ACC112 (cell line): ENCODE measurements around the gene ARHGAP15.

Experiments
- H2AFZ ChIP-seq: fragments of 200-600 bp; sonication (generic); one replicate; pipeline ENCODE4 v1.6.0; 2017; ENCODE audit warnings: antibody characterized with exemption, low read length; ENCODE audit not compliant: unreplicated experiment
- H3K27ac ChIP-seq: fragments of 200-600 bp; sonication (generic); 2 replicates; pipeline ENCODE4 v1.5.1; 2014; ENCODE audit warnings: low read depth, mild to moderate bottlenecking, antibody characterized with exemption, low read length, moderate library complexity
- H3K27me3 ChIP-seq: fragments of 200-600 bp; sonication (generic); 2 replicates; pipeline ENCODE4 v1.6.1; 2014; ENCODE audit warnings: mild to moderate bottlenecking, antibody characterized with exemption, low read length, moderate library complexity, mixed read lengths; ENCODE audit not compliant: insufficient read depth
- H3K36me3 ChIP-seq: fragments of 200-600 bp; sonication (generic); 2 replicates; pipeline ENCODE4 v1.6.1; 2016; ENCODE audit warnings: mild to moderate bottlenecking, antibody characterized with exemption, low read length, moderate library complexity, mixed read lengths; ENCODE audit not compliant: insufficient read depth
- H3K4me1 ChIP-seq: fragments of 200-600 bp; sonication (generic); one replicate; pipeline ENCODE4 v1.6.1; 2016; ENCODE audit warnings: low read length, mixed read lengths; ENCODE audit not compliant: insufficient read depth, unreplicated experiment, control insufficient read depth
- H3K4me3 ChIP-seq: fragments of 200-600 bp; sonication (generic); 2 replicates; pipeline ENCODE4 v1.5.1; 2014; ENCODE audit warnings: mild to moderate bottlenecking, low read depth, low read length
- H3K79me2 ChIP-seq: fragments of 200-600 bp; sonication (generic); one replicate; pipeline ENCODE4 v1.6.0; 2016; ENCODE audit warnings: low read length; ENCODE audit not compliant: control insufficient read depth, unreplicated experiment, insufficient read depth

Gene ARHGAP15

GRCh38 chr2:143223556-143223955, 94.3 kb downstream of the ARHGAP15 start:
- H2AFZ ChIP-seq = no peak overlapping the region
- H3K27me3 ChIP-seq = no peaks in the 10 kb centered on the region
- H3K79me2 ChIP-seq = no peaks in the 10 kb centered on the region
- no peaks in the 10 kb centered on the region for H3K4me1 ChIP-seq
- no peak overlapping the region for H3K27ac ChIP-seq
- H3K4me3 ChIP-seq = no peak overlapping the region
- no peaks in the 10 kb centered on the region for H3K36me3 ChIP-seq

- no peaks in the 10 kb centered on the region for H3K36me3 ChIP-seq
These were observed 96.7 kb downstream of the ARHGAP15 start for GRCh38 chr2:143225931-143226330.

GRCh38 chr2:143226714-143227541, 97.7 kb downstream of the ARHGAP15 start:
- Histone ChIP-seq H3K27ac (no peak overlapping the region), H3K4me1 (no peaks in the 10 kb centered on the region), H3K79me2 (no peaks in the 10 kb centered on the region), H2AFZ (no peak overlapping the region), H3K4me3 (no peak overlapping the region), H3K36me3 (no peaks in the 10 kb centered on the region), H3K27me3 (no peaks in the 10 kb centered on the region)

More at GRCh38 chr2:143225931-143226330, 96.7 kb downstream of the ARHGAP15 start:
- Histone ChIP-seq H2AFZ (no peak overlapping the region), H3K4me1 (no peaks in the 10 kb centered on the region), H3K27me3 (no peaks in the 10 kb centered on the region), H3K4me3 (no peak overlapping the region), H3K27ac (no peak overlapping the region), H3K79me2 (no peaks in the 10 kb centered on the region)

GRCh38 chr2:143229411-143229810, 100.2 kb downstream of the ARHGAP15 start:
- Histone ChIP-seq H3K27ac (no peak overlapping the region), H3K4me3 (no peak overlapping the region), H3K27me3 (no peaks in the 10 kb centered on the region), H3K36me3 (no peaks in the 10 kb centered on the region), H3K4me1 (no peaks in the 10 kb centered on the region), H3K79me2 (no peaks in the 10 kb centered on the region), H2AFZ (no peak overlapping the region)

- Histone ChIP-seq H3K4me1 (no peaks in the 10 kb centered on the region), H3K27ac (no peak overlapping the region), H3K79me2 (no peaks in the 10 kb centered on the region), H3K27me3 (no peaks in the 10 kb centered on the region), H3K36me3 (no peaks in the 10 kb centered on the region), H2AFZ (no peak overlapping the region), H3K4me3 (no peak overlapping the region)
These were observed 100.7 kb downstream of the ARHGAP15 start for GRCh38 chr2:143229952-143230351.

GRCh38 chr2:143230506-143231253, 101.5 kb downstream of the ARHGAP15 start:
- H3K27ac ChIP-seq = no peak overlapping the region
- no peaks in the 10 kb centered on the region for H3K27me3 ChIP-seq
- no peak overlapping the region for H3K4me3 ChIP-seq
- no peak overlapping the region for H2AFZ ChIP-seq
- H3K4me1 ChIP-seq = no peaks in the 10 kb centered on the region
- no peaks in the 10 kb centered on the region for H3K36me3 ChIP-seq
- H3K79me2 ChIP-seq = no peaks in the 10 kb centered on the region

- Histone ChIP-seq H3K36me3 (no peaks in the 10 kb centered on the region), H3K4me1 (no peaks in the 10 kb centered on the region), H3K79me2 (no peaks in the 10 kb centered on the region), H3K27me3 (no peaks in the 10 kb centered on the region), H3K27ac (no peak overlapping the region), H3K4me3 (no peak overlapping the region), H2AFZ (no peak overlapping the region)
These were observed 102.0 kb downstream of the ARHGAP15 start for GRCh38 chr2:143231254-143231645.

GRCh38 chr2:143237146-143237777, 108.0 kb downstream of the ARHGAP15 start:
- Histone ChIP-seq H3K4me1 (no peaks in the 10 kb centered on the region), H3K79me2 (no peaks in the 10 kb centered on the region), H3K27me3 (no peaks in the 10 kb centered on the region), H3K4me3 (no peak overlapping the region), H2AFZ (no peak overlapping the region), H3K36me3 (no peaks in the 10 kb centered on the region), H3K27ac (no peak overlapping the region)

- H2AFZ ChIP-seq = no peak overlapping the region
- no peak overlapping the region for H3K4me3 ChIP-seq
- H3K79me2 ChIP-seq = no peaks in the 10 kb centered on the region
- no peaks in the 10 kb centered on the region for H3K27me3 ChIP-seq
- H3K36me3 ChIP-seq = no peaks in the 10 kb centered on the region
- no peak overlapping the region for H3K27ac ChIP-seq
- no peaks in the 10 kb centered on the region for H3K4me1 ChIP-seq
These were observed 112.3 kb downstream of the ARHGAP15 start for GRCh38 chr2:143241403-143242088.

GRCh38 chr2:143246246-143246645, 117.0 kb downstream of the ARHGAP15 start:
- H3K36me3 ChIP-seq = no peaks in the 10 kb centered on the region
- H3K4me3 ChIP-seq = no peak overlapping the region
- no peak overlapping the region for H2AFZ ChIP-seq
- H3K4me1 ChIP-seq = no peaks in the 10 kb centered on the region
- no peaks in the 10 kb centered on the region for H3K79me2 ChIP-seq
- H3K27ac ChIP-seq = no peak overlapping the region
- no peaks in the 10 kb centered on the region for H3K27me3 ChIP-seq
